H4 (cell line): ENCODE measurements around the gene POLR2B. TPM values are rescaled to one million over a fixed set of nuclear protein-coding genes. Genes with fewer than 3 reads are reported as not detected.

Experiments
- total RNA-seq: library from RNA; depleted of rRNA; stranded (reverse); fragments of >200 nt; shearing (Covaris generic); gene quantifications from 2 replicates; pipeline ENCODE4 v1.2.3, GENCODE V29; 2014; rRNA removed

The POLR2B gene
- total RNA-seq, 1 experiment from 2014 or later, result 138 TPM

Other genes starting within 250 kb of the POLR2B start
- 0.45 TPM in 1 of 2 replicates, not detected in the other for gene SPINK2, start 157.2 kb upstream of the POLR2B start, total RNA-seq
- 13.5 and 18.2 TPM in 2 replicates for gene REST, start 71.0 kb upstream of the POLR2B start, total RNA-seq
- 12.5 and 15.3 TPM in 2 replicates for gene NOA1, start 1.3 kb upstream of the POLR2B start, total RNA-seq
- gene IGFBP7, start 131.5 kb downstream of the POLR2B start, total RNA-seq, result 45.1 and 45.5 TPM in 2 replicates